HG02571 (cell line): ENCODE results near the gene SPAG9.

Source experiments
- ATAC-seq: cut with Tn5 transposase; IDR thresholded peaks from one replicate; pipeline ENCODE4 v1.9.1; 2021; ENCODE audit warnings: mild to moderate bottlenecking, moderate library complexity; ENCODE audit not compliant: unreplicated experiment

Gene SPAG9

DNA sequence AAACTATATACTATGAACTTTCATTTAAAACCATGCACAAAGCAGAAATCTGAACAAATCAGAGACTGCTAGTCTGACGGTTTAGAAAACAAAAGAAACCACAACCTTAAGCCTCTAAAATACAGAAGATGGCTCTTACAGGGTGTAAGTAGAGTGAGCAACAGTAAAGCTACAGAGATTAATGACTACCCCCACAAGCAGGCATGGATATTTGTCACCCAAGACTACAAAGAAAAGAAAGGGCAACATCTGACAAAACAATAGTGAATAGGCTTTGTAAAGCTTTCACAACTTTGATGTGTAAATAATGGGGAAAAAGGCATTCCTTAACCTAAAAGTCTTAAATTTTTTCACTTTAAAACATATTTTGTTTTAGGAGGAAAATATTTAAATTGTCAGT is 75.0 kb downstream of the SPAG9 start:
- ATAC-seq: no peak

DNA sequence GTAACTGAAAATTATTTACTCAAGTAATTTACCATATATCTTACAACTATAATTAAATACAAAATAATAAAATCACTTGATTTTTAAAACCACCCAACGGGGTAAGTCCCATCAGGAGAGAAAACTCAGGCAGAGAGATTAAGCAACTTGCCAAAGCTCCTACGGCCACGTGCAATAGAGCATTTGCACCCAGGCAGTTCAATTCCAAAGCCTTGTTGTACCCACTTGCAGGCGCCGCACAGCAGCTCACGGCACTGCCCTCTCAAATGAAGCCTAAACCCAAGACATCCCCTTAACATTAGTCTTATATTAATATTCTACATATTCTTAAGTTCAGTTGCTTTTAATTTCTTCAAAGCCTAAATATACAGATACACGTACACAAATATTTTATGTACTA is 75.7 kb downstream of the SPAG9 start:
- ATAC-seq: no peak

GRCh38 chr17:51036084-51036483 is 84.6 kb downstream of the SPAG9 start:
- ATAC-seq: no peak

- ATAC-seq: no peak
Measured at GRCh38 chr17:51035431-51035830, 85.2 kb downstream of the SPAG9 start.

DNA sequence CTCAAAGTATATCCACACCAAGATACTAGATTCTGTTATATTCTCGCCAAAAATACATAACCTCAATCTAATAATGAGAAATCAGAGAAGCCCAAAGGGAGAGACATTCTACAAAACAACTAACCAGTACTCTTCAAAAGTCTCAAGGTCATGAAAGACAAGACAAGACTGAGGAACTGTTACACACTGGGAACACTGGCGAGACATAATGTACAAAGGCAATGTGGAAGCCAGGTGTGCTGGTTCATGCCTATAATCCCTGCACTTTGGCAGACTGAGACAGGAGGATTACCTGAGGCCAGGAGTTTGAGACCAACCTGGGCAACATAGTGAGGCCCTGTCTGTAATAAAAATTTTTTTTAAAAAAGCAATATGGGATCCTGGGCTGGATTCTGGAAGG is 85.9 kb downstream of the SPAG9 start:
- ATAC-seq: no peak

- no peak for ATAC-seq
Measured at GRCh38 chr17:51032850-51033249, 87.8 kb downstream of the SPAG9 start.

DNA sequence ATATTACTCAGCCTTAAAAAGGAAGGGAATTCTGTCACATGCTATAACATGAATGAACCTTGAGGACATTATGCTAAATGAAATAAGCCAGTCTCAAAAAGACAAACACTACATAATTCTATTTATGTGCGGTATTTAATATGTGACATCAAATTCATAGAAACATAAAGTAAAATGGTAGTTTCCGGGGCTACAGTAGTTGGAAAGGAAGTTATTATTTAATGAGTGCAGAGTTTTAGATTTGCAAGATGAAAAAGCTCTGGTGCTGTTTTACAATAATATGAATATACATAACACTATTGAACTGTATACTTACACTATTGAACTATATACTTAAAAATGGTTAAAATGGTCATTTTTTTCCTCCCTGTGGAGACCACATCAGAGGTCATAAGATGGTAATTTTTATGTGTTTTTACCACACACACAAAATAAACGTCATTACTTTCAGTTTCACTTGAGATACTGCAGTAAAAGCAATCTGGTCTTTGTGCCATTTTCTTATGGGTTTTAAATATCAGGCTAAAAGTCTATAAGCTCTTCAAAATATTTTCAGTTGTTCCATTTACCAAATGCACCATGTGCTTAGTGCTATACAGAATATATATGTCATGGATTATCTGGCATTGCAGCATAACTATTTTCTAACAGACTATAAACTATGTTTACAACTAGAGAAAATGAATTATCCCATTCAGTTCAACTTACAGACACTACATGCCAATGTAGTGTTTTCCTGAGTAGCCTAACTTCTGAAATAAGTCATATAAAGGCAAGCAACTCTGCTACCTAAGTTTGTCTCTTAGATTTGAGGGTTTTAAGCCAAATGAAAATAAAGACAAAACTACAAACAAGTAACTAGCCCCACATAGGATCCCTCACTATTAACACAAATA is 90.9 kb downstream of the SPAG9 start:
- ATAC-seq: no peak

GRCh38 chr17:51029142-51029541 is 91.5 kb downstream of the SPAG9 start:
- no peak for ATAC-seq

GRCh38 chr17:51028176-51028863 is 92.3 kb downstream of the SPAG9 start:
- ATAC-seq: no peak

DNA sequence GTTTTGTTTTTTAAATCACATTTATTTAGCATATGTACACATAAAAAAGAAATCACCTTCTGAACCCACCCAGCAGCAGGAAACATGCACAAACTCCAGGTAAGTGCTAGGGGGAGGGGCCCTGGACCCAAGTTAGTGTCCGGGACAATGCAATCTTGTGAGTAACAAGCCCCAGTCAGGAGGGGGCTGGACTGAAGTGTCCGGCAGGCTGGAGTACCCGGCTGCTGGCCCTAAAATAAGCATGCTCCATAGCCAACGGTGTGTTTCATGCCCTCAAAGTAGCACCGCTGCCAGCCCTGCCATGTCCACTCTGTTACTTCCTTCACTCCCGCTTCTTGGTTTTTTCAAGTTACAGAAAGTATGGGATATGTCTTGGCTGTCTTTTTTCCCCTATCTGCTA is 102.1 kb downstream of the SPAG9 start:
- no peak for ATAC-seq

DNA sequence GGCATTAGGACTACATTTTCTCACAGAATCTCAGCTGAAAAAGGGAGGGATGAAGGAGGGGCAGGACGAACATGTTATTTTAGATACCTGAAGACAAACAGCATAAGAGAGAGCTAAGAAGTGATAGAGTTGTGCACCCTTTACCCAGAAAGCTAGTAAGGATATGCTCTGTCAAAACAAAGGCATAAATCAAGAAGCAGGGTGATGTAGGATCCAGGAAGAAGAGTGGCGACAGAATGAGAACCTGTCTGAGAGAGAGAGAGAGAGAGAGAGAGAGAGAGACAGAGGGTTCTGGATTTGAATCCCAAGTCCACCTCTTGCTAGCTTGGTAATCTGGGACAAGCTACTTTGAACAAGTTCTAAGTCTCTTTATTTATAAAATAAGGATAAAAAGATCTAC is 103.4 kb downstream of the SPAG9 start:
- no peak for ATAC-seq

- no peak for ATAC-seq
Measured at GRCh38 chr17:51016099-51016498, 104.6 kb downstream of the SPAG9 start.

DNA sequence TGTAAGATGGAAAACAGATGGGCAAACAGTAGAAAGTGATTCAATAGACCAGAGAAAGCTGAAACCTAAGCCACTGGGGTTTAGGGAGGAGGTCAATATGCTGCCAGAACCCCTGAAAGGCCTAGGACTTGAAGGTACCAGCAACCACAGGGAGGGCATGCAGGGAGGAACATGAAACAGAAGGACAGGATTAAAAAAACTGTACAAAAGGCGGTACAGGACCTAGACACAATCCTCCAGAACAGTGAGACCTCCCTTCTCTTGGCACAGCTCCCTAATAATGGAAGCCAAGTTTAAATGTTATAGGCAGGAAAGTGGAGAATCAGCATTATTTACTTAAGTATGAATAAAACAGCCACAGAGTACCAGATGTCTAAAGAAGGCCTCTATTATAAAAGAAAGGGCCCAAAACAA is 105.5 kb downstream of the SPAG9 start:
- no peak for ATAC-seq

DNA sequence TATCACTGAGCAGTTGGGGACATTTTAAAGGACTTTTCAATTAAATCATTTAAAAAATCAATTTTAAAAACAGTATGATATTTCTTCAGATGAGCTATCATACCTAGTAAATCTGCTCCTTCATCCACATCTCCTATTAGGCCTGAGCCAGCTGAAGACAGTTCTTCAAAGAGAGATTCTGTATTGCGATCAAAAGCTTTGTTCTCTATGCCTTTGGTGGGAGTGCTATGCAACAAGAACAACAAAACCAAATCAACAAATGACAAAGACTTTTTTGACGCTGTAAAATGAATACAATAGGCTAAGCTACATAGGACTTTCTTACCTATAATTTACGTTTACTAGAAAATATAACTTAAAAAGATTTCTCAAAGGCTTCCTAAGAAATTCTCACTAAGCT is 106.5 kb downstream of the SPAG9 start:
- no peak for ATAC-seq

- no peak for ATAC-seq
Measured at GRCh38 chr17:51013322-51013721, 107.3 kb downstream of the SPAG9 start.

GRCh38 chr17:51012538-51012937 is 108.1 kb downstream of the SPAG9 start:
- no peak for ATAC-seq

- ATAC-seq: no peak
Measured at GRCh38 chr17:51010173-51010675, 110.4 kb downstream of the SPAG9 start.

GRCh38 chr17:51006601-51007000 is 114.1 kb downstream of the SPAG9 start:
- no peak for ATAC-seq

- ATAC-seq: no peak
Measured at GRCh38 chr17:51005768-51006167, 114.9 kb downstream of the SPAG9 start.

DNA sequence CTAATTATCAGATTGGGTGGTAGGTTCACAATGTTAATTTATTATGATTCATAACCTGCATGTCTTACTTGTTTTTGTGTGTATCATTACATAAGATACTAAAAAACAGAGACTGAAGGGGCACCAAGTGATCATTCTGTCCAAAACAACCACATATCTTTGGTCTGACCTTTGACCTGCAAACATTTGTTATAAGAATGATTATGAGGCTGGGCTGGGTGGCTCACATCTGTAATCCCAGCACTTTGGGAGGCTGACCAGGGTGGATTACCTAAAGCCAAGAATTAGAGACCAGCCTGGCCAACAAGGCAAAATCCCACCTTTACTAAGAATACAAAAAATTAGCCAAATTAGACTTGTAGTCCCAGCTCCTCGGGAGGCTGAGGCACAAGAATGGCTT is 116.4 kb downstream of the SPAG9 start:
- ATAC-seq: no peak

DNA sequence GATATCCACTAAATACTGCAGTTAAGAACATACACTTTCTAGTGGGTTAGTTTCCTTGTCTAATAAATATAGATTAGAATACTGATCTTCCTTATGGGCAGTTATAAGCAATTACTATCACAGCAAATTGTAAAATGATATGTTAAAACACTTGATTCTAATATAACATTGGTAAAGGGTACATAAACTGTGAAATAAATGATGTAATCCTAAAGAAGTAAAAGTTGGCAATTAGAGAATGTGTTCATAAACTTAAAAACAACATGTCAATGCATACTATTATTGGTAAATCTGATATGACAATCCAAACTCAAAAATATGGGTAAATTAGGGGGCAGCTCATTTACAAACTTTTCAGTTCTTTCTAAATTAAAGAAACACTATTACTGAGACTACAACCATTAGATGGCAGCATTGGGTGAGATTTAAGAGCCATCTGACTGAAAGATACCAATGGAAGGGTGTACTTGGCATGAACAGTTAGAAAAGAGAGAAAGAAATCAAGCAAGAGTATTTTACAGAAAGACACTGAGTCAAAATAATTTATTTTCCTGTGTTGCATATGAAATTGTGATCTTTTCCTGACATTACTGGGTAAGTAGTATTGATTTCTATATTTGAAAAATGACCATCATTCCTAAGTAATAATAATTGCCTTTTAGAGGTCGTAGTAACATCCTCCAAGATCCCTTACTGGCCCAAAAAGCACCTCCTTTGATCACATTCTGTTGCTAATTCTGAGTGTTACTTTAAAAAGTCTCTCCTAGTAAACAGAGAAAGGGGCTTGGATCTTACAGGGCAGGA is 119.6 kb downstream of the SPAG9 start:
- no peak for ATAC-seq
